Measurements from ENCODE around the gene PRKCE. TPM values are rescaled to one million over a fixed set of nuclear protein-coding genes. Genes with fewer than 3 reads are reported as not detected.

PRKCE gene
- total and polyA plus RNA-seq, 2 of the 8 experiments (the other 6 are each of a cell fraction or from before 2014, with no cell fraction given) = 0.54 to 2.1 TPM

- Histone ChIP-seq H3K4me3 (ENCODE audit: extremely low read depth in 1 of 4, insufficient read depth in 2 of 4, low read depth in 3 of 4, low read length in 4 of 4) (peak overlapping the region; percentile 6 to 59 (median 21); a peak in 7 of 8 replicates), H3K18ac (ENCODE audit: extremely low read depth, low read length) (no peak overlapping the region), H2AFZ (ENCODE audit: low read length) (no peak overlapping the region), H2BK5ac (ENCODE audit: low read depth, low read length) (no peak overlapping the region), H3K79me1 (ENCODE audit: low read depth, low read length) (no peaks in the 10 kb centered on the region), H3K4ac (replicated peaks; ENCODE audit: insufficient read length, low read depth, low read length) (no peak overlapping the region), H4K91ac (replicated peaks; ENCODE audit: insufficient read length, low read length) (no peak overlapping the region), H3K9me3 (ENCODE audit: insufficient read depth in 2 of 2, low read depth in 1 of 2, low read length in 1 of 2) (no peaks in the 10 kb centered on the region), H3K4me1 (replicated peaks in 1 of 4; ENCODE audit: control insufficient read depth in 3 of 4, insufficient read depth in 4 of 4, low read length in 3 of 4) (peaks cover 2 to 8% (median 3%) of the 10 kb centered on the region in 4 experiments; a peak in 4 of 7 replicates), H2BK12ac (ENCODE audit: low read depth, low read length) (no peak overlapping the region), H3K14ac (ENCODE audit: insufficient read length) (no peak overlapping the region), H3K27ac (ENCODE audit: low read depth, low read length) (no peak overlapping the region), H2AK5ac (ENCODE audit: low read depth, low read length) (no peak overlapping the region), H3K23ac (ENCODE audit: insufficient read length) (no peak overlapping the region), H3K23me2 (ENCODE audit: low read depth, low read length) (peaks cover 1% of the 10 kb centered on the region; the same call in 1 of the 2 replicates), H3K56ac (replicated peaks; ENCODE audit: insufficient read length, low read depth, low read length) (no peak overlapping the region), H4K8ac (ENCODE audit: extremely low read depth, insufficient read depth, low read length) (no peak overlapping the region), H2BK20ac (ENCODE audit: low read length) (no peak overlapping the region), H3K9ac (replicated peaks in 1 of 4; ENCODE audit: extremely low read depth in 1 of 4, low read depth in 3 of 4, low read length in 3 of 4) (no peak overlapping the region), H2BK120ac (replicated peaks; ENCODE audit: low read depth, low read length) (no peak overlapping the region), H4K5ac (ENCODE audit: insufficient read length, low read depth, low read length) (no peak overlapping the region), H2BK15ac (ENCODE audit: low read length) (no peak overlapping the region), H3K4me2 (ENCODE audit: insufficient read depth in 1 of 2, low read depth in 2 of 2, low read length in 2 of 2) (peak overlapping the region; percentile 0 to 65; a peak in 3 of 4 replicates), H3K79me2 (ENCODE audit: control insufficient read depth in 1 of 2, insufficient read depth in 2 of 2, low read length in 2 of 2) (no peaks in the 10 kb centered on the region), H3K36me3 (ENCODE audit: control insufficient read depth in 2 of 4, insufficient read depth in 4 of 4, low read length in 3 of 4) (no peaks in the 10 kb centered on the region), H4K20me1 (replicated peaks in 1 of 2; ENCODE audit: control insufficient read depth in 1 of 2, insufficient read depth in 2 of 2, low read length in 2 of 2) (no peaks in the 10 kb centered on the region), H3K27me3 (replicated peaks in 1 of 4; ENCODE audit: control insufficient read depth in 3 of 4, extremely low read depth in 1 of 4, insufficient read depth in 3 of 4, low read length in 3 of 4) (peaks cover 2 to 27% (median 17%) of the 10 kb centered on the region in 4 experiments)
- no peak for TF ChIP-seq RFX5 (IDR thresholded peaks at IDR 0.05; ENCODE audit: borderline replicate concordance, low read depth, low read length)
- TF ChIP-seq FOSL1 (IDR thresholded peaks at IDR 0.05; ENCODE audit: insufficient read depth, low read depth, low read length) = no peak
- no peak for TF ChIP-seq CEBPB (IDR thresholded peaks at IDR 0.05; ENCODE audit: low read depth, low read length)
- TF ChIP-seq TEAD4 (IDR thresholded peaks at IDR 0.05; ENCODE audit: low read depth, low read length) = no peak
- TF ChIP-seq EZH2 (IDR thresholded peaks at IDR 0.05; ENCODE audit: low read depth, low read length, severe bottlenecking) = no peak
- TF ChIP-seq CHD1 (IDR thresholded peaks at IDR 0.05; ENCODE audit: low read depth, low read length) = no peak
- TF ChIP-seq SP4 (IDR thresholded peaks at IDR 0.05; ENCODE audit: low read length) = no peak
- no peak for TF ChIP-seq KDM4A (IDR thresholded peaks at IDR 0.05; ENCODE audit: low read depth, low read length, severe bottlenecking)
- TF ChIP-seq USF2 (IDR thresholded peaks at IDR 0.05; ENCODE audit: low read length) = no peak
- TF ChIP-seq BRCA1 (IDR thresholded peaks at IDR 0.05; ENCODE audit: low read depth, low read length) = no peak
- no peak for TF ChIP-seq GABPA (IDR thresholded peaks at IDR 0.05; ENCODE audit: borderline replicate concordance, insufficient read depth, low read length)
- no peak for TF ChIP-seq TAF1 (IDR thresholded peaks at IDR 0.05; ENCODE audit: low read depth, low read length)
- TF ChIP-seq TCF12 (IDR thresholded peaks at IDR 0.05; ENCODE audit: low read depth, low read length) = no peak
- no peak for TF ChIP-seq CBX5 (IDR thresholded peaks at IDR 0.05; ENCODE audit: low read depth, low read length)
- 72% methylated on average over 11 of the region's 11 CpGs; no CpG with 5 or more reads in 1 of the 2 experiments for WGBS, 2 experiments (ENCODE audit: extremely low coverage in 1 of 2, insufficient coverage in 1 of 2, insufficient read length in 1 of 2, insufficient replicate concordance in 2 of 2, low coverage in 1 of 2, low lambda C conversion rate in 2 of 2, missing lambda C conversion rate in 1 of 2)
- DNase-seq (ENCODE audit: low read depth in 1 of 2, low spot score in 2 of 2) (peak in 1 of 2 experiments; percentile 56), FAIRE-seq (no peak)
- POLR2A ChIA-PET (ENCODE audit: partially characterized antibody) = no interaction called here
- CTCF ChIA-PET (ENCODE audit: partially characterized antibody) = interaction anchor here (0.8 to 1.9 kb wide), 13 partner anchors 9 to 819 kb away, joined by 3 to 10 read pairs (median 4); no protein-coding TSS in a partner anchor
Measured at GRCh38 chr2:45643095-45643494, 8.4 kb upstream of the PRKCE start.
